GM21515 (cell line): ENCODE measurements around the gene EPS15.
"Not testable (repeated sequence)": the region's sequence is repeated elsewhere in the genome, so short reads cannot be mapped to it uniquely, and the experiment has no call there.

Source experiments
- ATAC-seq: cut with Tn5 transposase; IDR thresholded peaks from one replicate; pipeline ENCODE4 v1.9.1; 2021; ENCODE audit not compliant: unreplicated experiment

The EPS15 gene

GRCh38 chr1:51341876-51342496, 177.1 kb downstream of the EPS15 start:
- peak; percentile 55 for ATAC-seq

- ATAC-seq = no peak
Observed at GRCh38 chr1:51340380-51340779, 178.7 kb downstream of the EPS15 start.

DNA sequence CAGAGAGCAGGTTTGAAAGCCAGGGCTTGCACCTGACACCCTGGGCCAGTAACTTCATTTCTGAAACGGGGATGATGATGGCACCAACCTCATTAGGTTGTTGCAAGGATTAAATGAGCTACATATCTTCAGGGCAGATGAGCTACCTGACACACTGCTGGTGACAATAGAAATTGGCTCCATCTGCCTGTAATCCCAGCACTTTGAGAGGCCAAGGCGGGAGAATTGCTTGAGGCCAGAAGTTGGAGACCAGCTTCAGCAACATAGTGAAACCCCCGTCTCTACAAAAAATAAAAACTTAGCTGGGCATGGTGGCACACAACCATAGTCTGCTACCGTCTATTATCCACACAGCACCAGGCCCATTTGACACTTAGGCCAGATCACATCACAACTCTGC, 182.4 kb downstream of the EPS15 start:
- no peak for ATAC-seq

GRCh38 chr1:51336004-51336403, 183.1 kb downstream of the EPS15 start:
- no peak for ATAC-seq

- no peak for ATAC-seq
Observed at GRCh38 chr1:51331206-51332100, 187.6 kb downstream of the EPS15 start.

DNA sequence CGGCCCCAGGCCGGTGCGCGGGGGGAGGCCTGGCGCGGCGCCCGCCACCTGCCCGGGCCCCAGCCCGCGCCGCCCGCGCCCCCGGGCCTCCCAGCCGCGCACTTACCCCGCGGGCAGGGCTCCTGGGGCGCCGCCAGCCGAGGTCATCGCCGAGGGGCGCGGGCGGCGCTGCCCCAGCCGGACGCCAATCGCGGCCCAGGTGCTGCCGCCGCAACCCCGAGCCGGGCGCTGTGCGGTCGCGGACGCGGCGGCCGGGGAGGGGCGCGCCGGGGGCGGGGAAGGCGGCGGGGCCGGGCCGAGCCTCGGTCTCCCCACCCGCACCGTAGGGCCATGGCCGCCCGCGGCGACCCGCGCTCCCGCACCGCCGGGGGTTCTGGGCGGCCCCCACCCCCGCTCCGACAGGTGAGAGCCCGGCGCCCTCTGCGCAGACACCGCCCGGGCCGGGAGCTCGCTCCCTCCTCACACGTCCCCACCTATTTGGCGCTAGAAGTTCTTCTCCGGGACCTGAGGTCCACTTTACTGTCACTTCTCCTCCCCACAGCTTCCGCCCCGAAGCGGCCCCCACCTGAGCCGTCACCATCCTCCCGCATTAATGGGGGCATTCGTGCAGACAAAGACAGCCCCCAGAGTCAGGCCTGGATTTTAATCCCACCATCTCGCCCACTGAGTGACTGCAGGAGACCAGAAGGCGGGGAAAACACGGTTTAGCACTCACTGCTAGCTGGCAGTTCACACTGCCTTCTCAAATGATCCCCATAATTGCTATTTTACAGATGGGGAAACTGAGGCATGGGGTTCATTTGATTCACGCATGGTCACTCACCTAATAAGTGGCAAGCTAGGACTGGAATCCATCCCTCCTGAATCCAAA, 188.5 kb downstream of the EPS15 start, which contains the start of gene TTC39A:
TSS of gene TTC39A (minus strand) at position 232 of the 871 bp plus-strand sequence. CDS start at position 147, 85 bp downstream.
- ATAC-seq = no peak

GRCh38 chr1:51329443-51330325, 189.4 kb downstream of the EPS15 start:
- ATAC-seq = no peak

- ATAC-seq = no peak
Observed at GRCh38 chr1:51328926-51329325, 190.1 kb downstream of the EPS15 start.

DNA sequence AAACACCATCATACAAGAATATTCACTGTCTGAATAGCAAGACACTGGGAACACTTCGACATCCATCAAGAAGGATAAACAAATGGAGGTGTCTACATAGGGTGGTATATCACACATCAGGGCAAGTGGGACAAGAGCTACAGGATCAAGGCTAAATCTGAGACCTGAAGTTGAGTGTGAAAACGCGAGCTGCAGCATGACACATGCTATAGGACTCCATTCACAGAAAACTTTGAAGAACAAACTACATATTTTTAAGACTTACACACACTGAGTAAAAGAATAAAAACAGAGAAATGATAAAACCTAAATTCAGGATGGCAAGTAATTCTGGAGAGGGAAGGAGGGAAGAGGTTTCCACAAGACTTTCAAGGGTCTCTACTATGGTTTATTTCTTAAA, 190.8 kb downstream of the EPS15 start:
- ATAC-seq = no peak

GRCh38 chr1:51327386-51327785, 191.7 kb downstream of the EPS15 start:
- ATAC-seq = no peak

DNA sequence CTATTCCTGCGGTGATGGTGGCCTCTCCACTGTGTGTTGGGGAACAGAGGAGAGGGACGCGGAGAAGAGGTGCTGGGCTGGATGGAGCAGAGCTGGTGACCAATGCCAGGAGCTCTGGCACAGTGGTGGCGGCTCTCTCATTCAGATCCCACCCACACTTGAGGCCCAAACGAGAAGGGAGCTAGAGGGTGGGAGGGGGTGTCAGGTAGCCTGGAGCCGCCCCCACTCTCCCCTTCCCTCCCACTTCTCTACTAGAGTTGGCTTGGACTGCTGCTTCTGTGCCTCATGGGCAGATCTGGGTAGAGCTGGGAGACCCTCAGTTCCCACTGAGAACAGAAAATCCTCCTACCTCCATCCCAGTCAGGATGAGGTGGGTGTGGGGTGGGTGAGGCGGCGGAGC, 192.2 kb downstream of the EPS15 start:
- no peak for ATAC-seq

- ATAC-seq = no peak
Observed at GRCh38 chr1:51325878-51326755, 192.9 kb downstream of the EPS15 start.

DNA sequence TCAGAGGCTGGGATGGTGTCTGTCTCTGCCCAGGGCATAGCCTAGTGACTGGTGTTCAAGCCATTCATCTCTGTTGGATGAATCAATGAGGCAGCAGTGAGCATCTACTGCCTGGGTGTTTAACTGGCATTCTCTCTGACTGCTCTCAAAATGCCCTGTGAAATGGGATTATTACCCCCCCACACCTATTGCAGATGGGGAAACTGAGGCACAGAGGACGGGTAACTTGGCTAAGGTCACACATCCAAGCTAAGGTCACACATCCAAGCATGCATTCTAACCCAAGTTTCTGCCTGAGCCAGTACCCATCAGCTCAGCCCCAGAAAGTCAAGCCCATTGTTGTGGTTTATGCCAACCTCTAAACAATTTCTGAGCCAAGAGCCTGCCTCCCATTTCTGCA, 193.7 kb downstream of the EPS15 start:
- ATAC-seq = no peak

DNA sequence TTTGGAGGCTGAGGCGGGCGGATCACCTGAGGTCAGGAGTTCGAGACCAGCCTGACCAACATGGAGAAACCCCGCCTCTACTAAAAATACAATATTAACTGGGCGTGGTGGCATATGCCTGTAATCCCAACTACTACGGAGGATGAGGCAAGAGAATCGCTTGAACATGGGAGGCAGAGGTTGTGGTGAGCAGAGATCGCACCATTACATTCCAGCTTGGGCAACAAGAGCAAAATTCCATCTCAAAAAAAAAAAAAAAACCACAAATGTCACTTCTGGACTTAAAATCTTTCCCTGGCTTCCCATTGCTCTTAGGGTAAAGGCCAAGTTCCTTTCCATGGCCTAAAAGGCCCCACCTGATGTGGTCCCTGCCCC, 194.1 kb downstream of the EPS15 start:
- ATAC-seq = not testable (repeated sequence)

DNA sequence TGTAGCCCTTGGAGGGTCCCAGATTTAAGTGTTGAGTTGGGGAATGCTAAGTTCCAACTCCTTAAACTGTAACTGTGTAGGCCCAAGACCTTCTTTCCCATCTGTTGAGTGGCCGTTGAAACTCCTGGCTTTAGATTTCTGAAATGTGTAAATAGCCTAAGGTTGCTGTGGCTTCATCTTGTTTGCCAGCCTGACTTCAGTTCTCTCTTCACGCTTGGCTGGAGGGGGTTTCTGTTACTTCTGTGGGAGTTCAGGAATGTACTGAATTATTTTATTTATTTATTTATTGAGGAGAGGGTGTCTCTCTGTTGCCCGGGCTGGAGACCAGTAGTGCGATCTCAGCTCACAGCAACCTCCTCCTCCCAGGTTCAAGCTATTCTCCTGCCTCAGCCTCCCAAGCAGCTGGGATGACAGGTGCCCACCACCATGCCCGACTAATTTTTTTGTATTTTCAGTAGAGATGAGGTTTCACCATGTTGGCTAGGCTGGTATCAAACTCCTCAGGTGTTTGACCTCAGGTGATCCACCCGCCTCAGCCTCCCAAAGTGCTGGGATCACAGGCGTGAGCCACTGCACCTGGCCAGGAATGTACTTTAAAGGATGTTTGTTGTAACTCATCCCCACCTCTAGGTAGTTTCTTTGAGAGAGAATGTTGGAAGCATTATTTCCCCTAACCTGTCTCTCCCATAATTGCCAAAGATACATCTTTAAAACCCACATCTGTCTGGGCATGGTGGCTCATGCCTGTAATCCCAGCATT, 194.6 kb downstream of the EPS15 start:
- ATAC-seq = no peak

DNA sequence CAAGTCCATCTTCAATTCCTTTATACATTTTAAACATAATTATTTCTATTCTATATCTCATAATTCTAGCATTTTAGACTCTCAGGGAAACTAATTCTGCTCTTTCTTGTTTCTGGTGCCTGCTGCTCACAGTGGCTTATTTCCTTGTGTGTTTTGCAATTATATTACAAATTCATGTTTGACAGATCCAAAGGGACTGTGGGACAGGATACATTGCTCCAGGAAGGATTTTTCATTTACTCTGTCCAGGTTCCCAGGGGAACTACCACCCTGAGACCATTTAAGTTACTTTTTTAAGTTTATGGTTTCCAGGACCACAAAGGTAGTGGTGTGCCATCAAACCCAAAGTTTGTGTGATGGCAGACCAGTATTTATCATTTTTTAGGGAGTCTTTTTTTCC, 195.3 kb downstream of the EPS15 start:
- no peak for ATAC-seq

DNA sequence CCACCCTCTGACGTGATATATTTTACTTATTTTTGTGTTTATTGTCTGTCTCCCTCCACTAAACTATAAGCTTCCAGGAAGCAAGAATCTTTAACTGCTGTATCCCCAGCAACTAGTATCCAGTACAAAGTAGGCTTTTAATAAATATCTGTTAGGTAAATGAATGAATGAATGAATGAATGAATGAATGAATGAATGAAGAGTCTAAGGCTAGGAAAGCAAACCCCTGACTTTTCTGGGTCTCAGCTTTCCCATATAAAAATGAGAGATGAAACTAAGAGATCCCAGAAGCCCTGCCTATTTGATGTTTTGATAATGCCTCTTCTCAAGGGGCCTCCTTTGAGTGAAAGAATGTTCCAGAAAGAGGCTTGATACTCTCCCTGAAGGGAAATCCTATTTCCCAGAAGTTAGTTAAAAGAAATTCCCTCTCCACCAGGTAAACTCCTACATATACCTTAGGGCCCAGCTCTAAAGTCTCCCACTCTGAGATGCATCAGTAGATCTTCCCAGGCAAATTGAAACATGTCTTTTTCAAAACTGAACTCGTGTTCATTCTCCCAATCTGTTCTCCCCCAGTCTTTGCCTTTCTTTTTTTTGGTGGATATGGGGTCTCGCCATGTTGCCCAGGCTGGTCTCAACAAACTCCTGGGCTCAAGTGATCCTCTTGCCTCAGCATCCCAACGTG, 196.5 kb downstream of the EPS15 start:
- no peak for ATAC-seq

DNA sequence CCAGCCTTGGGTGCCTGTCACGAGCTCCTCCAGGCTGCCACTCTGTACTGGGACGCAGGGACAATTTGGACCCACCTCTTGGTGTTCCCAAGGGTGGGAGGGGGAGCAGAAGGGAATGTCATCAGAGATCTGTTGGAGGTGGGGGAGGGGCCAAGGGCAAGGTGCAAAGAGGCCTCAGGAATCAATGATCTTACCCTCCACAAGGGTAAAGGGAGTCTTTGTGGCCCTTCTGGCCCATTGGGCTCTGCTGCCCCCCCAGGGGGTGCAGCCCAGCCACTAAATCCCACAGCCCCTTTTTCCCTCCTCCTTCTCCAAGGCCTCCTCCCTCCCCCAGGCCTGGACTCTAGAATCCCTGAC, 197.2 kb downstream of the EPS15 start:
- no peak for ATAC-seq
